Common myeloid progenitor, CD34-positive (primary cell): ENCODE data around the gene HNRNPM.

Source experiments
- CTCF ChIA-PET: fragments of 350-600 bp; sonication (Branson Sonifier 250); formaldehyde crosslinking; loops from one replicate; lab custom pipeline; 2021; ENCODE audit warnings: antibody characterized with exemption; lab: Charles Lee
- POLR2A ChIA-PET: fragments of 350-600 bp; sonication (Branson Sonifier 250); formaldehyde crosslinking; loops from one replicate; lab custom pipeline; 2021; ENCODE audit warnings: antibody characterized with exemption; lab: Charles Lee
- DNase-seq, 3 donors: peaks; one replicate each; pipeline versions ENCODE4 v3.0.0 to v3.0.0-alpha.2; 2013
- H3K27ac ChIP-seq, 2 experiments: 1 replicate in 1 of 2; 2 replicates in 1 of 2; pipeline ENCODE4 v1.7.0; 2013; ENCODE audit warnings: inconsistent platforms in 2 of 2, low read length in 2 of 2, mild to moderate bottlenecking in 2 of 2, low read depth in 1 of 2, moderate library complexity in 1 of 2; ENCODE audit not compliant: severe bottlenecking in 2 of 2, insufficient read depth in 1 of 2, poor library complexity in 1 of 2
- H3K27me3 ChIP-seq, 5 experiments: replicated peaks in 2 of 5; 1 replicate in 3 of 5; 2 replicates in 2 of 5; pipeline versions ENCODE4 v1.6.1 to v1.7.0; 2013; ENCODE audit warnings: low read length in 4 of 5, mild to moderate bottlenecking in 2 of 5, moderate library complexity in 2 of 5, inconsistent platforms in 1 of 5; ENCODE audit not compliant: insufficient read depth in 5 of 5, control insufficient read depth in 4 of 5
- H3K36me3 ChIP-seq, 4 experiments: 1 replicate in 2 of 4; 2 replicates in 2 of 4; pipeline versions ENCODE4 v1.6.1 to v1.7.0; 2013; ENCODE audit warnings: low read length in 3 of 4, control low read depth in 1 of 4, mild to moderate bottlenecking in 1 of 4; ENCODE audit not compliant: control insufficient read depth in 4 of 4, insufficient read depth in 4 of 4
- H3K4me1 ChIP-seq, 4 experiments: 1 replicate in 3 of 4; 2 replicates in 1 of 4; pipeline versions ENCODE4 v1.6.1 to v1.7.1; 2013; ENCODE audit warnings: low read length in 3 of 4, mild to moderate bottlenecking in 3 of 4, control low read depth in 1 of 4, inconsistent platforms in 1 of 4, moderate library complexity in 1 of 4; ENCODE audit not compliant: control insufficient read depth in 4 of 4, insufficient read depth in 4 of 4; ENCODE audit errors: control extremely low read depth in 1 of 4
- H3K4me3 ChIP-seq, 7 experiments: 1 replicate in 4 of 7; 2 replicates in 3 of 7; pipeline versions ENCODE4 v1.5.1 to v1.7.0; 2013; ENCODE audit warnings: mild to moderate bottlenecking in 7 of 7, low read length in 6 of 7, moderate library complexity in 6 of 7, inconsistent platforms in 2 of 7, low read depth in 2 of 7, control low read depth in 1 of 7; ENCODE audit not compliant: insufficient read depth in 4 of 7, control insufficient read depth in 1 of 7; ENCODE audit errors: extremely low read depth in 1 of 7
- H3K9me3 ChIP-seq, 5 experiments: 1 replicate in 4 of 5; 2 replicates in 1 of 5; pipeline versions ENCODE4 v1.6.1 to v1.7.1; 2013; ENCODE audit warnings: low read length in 4 of 5, mild to moderate bottlenecking in 2 of 5, inconsistent platforms in 1 of 5, low read depth in 1 of 5, moderate library complexity in 1 of 5; ENCODE audit not compliant: control insufficient read depth in 4 of 5, insufficient read depth in 2 of 5; ENCODE audit errors: control extremely low read depth in 1 of 5
- WGBS: methylation state at CpG from one replicate; pipeline ENCODE4 v1.1.5; 2013; ENCODE audit not compliant: insufficient coverage; 5-methylcytosine and 5-hydroxymethylcytosine counted together

HNRNPM gene

DNA sequence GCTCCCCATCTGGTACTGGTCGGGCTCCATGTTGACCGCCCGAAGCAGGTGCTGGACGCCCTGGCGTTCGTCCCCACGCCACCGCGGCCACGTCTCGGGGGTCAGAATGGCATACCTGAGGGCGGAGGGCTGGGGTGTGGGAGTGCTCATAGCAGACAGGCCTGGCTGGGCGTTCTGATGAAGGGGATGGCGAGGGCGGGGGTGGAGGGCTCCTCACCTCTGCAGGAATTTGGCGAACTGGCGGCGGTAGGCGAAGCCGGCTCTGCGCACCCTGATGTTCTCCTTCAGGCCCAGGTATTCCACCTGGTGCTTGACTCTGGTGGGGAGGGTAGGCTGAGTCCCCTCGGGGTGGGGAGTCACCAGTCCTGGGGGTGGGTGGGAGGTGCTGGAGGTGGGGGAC lies 91.5 kb downstream of the HNRNPM start:
- WGBS = 100% methylated on average over 15 of the region's 22 CpGs
- H3K36me3 ChIP-seq = peaks cover 6 to 45% (median 31%) of the 10 kb centered on the region in 4 experiments

DNA sequence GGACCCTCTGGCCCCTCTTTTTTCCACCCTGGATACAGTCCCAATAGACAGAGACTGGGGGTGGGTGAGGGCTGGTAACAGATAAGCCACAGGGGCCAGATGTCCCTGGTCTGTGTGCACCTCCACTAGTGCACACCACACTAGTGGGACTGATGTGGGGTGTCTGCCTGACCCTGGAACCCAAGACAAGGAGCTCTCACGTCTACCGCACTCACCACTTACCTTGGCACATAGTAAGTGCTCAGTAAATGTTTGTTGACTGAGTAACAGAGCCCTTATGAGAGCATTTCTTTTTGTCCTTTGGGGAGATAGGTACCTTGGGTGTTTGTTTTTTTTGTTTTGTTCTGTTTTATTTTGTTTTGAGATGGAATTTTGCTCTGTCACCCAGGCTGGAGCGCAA lies 92.3 kb downstream of the HNRNPM start:
- Histone ChIP-seq H3K9me3 (no peaks in the 10 kb centered on the region), H3K27ac (no peak overlapping the region), H3K27me3 (no peaks in the 10 kb centered on the region), H3K4me1 (no peaks in the 10 kb centered on the region), H3K36me3 (peaks cover 4 to 45% (median 34%) of the 10 kb centered on the region in 4 experiments), H3K4me3 (no peak overlapping the region)
- ChIA-PET CTCF (interaction anchor here (1.6 kb wide), 1 partner anchor 12 kb away, joined by 3 read pairs; no protein-coding TSS in a partner anchor), POLR2A (no interaction called here)
- DNase-seq = no peak
- 100% methylated on average over 1 of the region's 3 CpGs for WGBS

More for the DNA sequence above, 91.5 kb downstream of the HNRNPM start:
- DNase-seq = no peak
- H3K9me3 ChIP-seq = no peaks in the 10 kb centered on the region
- H3K4me3 ChIP-seq = no peak overlapping the region
- ChIA-PET POLR2A (no interaction called here), CTCF (no interaction called here)
- H3K27ac ChIP-seq = no peak overlapping the region
- no peaks in the 10 kb centered on the region for H3K27me3 ChIP-seq
- H3K4me1 ChIP-seq = no peaks in the 10 kb centered on the region
